HG03521 (cell line): ENCODE data around the gene ERCC2.

Experiments
- ATAC-seq: cut with Tn5 transposase; IDR thresholded peaks from one replicate; pipeline ENCODE4 v1.9.1; 2021; ENCODE audit warnings: mild to moderate bottlenecking, moderate library complexity; ENCODE audit not compliant: unreplicated experiment

Gene ERCC2

DNA sequence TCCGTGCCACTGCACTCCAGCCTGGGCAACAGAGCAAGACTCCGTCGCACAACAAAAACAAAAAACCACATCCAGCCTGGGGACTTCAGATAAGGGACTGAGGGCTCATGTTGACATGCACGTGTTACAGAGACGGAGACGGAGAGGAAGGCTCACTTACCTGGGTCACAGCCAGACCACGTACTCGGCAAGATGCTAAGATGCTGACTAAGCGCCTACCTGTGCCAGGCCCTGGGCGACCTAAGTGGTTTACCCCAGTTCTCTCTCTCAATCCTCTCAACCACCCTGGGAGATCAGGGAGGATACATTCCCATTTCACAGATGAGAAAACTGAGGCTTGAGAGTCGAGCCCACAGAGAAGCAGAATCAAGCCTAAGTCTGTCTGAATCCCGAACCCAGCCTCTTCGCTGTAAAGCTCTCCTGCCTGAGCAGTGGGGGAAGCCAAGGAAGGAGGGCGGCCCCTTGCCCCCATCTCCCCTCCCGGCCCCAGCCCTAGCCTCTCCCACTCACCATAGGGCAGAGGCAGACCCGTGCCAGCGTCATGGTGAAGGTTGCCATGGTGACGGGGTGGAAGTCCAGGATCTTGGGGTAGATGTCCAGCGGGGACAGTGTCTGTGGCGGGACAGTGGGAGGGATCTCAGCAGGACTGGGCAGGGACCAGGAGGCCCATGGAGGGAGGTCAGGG, 13.5 kb downstream of the ERCC2 start:
- no peak for ATAC-seq

- ATAC-seq = no peak
Measured at GRCh38 chr19:45355910-45356309, 14.5 kb downstream of the ERCC2 start.

GRCh38 chr19:45355402-45355801, 15.0 kb downstream of the ERCC2 start:
- no peak for ATAC-seq

GRCh38 chr19:45354241-45354842, 16.0 kb downstream of the ERCC2 start:
- ATAC-seq = no peak

DNA sequence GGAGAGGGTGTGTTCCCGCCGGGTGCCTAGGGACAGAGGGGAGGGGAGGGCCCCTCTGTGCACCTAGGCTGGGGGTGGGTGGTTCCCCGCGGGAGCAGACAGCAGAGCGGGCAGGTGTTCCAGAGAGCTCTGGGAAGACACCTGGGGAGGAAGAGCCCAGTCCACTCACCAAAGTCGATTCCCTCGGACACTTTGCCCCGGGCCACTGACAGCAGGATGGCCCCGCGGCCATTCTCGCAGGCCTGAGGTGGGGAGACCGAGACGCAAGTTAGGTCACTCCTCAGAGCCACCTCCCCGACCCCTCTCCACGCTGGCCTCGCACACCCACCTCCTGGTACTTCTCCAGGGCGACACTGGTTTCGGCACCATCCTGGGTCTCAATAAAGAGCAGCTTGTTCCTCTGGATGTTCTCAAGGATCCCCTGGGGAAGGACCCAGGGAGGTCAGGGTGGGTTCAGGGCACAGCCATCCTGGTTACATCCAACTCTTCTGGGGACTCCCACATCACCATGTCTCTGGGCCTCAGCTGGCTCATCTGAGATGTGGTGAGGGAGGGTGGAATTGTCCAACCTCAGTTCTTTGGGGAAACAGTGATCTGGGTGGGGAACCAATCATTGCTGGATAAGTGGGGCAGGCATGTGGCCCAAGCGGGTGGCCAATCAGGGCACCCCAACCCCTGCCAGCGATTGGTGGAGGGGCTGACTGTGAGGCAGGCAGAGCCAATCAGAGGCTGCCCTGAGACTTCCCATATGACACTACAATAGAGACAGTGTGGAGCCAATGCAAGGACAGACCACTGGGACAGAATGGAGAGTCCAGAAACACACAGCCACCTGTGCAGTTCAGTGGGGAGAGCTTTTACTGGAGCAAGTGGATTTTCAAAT, 17.2 kb downstream of the ERCC2 start:
- ATAC-seq = no peak

DNA sequence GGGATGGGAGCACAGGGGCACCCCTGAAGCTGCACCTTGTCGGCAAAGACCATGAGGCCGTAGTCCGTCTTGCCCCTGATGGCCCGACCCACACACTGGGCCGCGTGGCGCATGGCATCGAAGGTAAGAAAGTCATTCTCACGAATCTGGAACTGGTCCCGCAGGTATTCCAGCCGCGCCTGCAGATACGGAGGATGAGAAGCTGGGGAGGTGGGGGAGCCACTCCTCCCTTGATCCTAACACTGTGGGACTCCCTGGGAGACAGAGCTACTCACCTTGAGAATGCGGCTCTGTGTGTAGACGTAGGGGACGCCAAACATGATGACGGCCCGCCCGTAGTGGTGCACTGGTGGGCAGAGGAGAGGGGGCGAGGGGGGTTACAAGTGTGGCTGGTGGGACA, 17.9 kb downstream of the ERCC2 start:
- ATAC-seq = no peak

- ATAC-seq = no peak
Measured at GRCh38 chr19:45352062-45352461, 18.3 kb downstream of the ERCC2 start.

DNA sequence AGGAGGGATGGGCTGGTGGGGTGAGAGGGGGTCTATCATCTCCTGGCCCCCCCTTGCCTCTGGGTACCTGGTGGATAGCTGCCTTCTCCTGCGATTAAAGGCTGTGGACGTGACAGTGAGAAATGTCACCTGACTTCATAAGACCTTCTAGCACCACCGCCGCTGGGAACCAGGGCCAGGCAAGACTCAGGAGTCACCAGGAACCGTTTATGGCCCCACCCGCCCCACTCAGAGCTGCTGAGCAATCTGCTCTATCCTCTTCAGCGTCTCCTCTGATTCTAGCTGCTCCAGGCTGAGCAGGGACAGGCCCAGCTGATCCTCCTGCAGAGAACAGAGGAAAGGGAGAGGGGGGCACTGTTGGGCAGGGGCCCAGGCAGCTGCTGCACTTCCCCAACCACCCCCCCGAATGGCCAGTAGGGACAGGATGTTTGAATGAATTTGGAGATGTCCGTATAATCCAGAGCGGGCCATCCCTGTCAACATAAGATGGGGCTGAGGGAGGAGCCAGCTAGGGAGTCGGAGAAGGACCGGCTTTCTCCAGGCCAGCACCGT, 18.9 kb downstream of the ERCC2 start:
- ATAC-seq = no peak

DNA sequence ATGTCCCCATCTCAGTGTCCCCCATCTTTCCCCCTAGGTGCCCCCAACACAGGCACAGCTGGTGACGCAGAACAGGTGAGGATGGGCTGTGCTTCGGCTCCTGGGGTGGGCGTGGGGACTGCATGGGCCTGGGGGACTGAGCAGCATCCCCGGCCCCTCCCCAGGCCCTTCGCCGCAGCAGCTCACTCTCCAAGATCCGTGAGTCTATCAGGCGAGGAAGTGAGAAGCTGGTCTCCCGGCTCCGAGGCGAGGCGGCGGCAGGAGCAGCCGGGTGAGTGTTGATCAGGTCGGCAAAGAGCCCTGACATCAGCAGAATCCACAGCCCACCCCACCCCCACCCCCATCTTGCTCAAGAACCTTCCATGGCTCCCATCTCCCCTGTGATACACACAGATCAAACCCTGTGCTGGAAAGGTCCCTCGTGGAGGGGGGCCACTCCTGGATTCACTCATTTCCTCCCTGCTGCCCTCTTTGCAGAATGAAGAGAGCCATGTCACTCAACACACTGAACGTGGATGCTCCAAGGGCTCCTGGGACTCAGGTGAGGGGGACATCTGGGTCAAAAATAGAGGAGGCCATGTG, 19.8 kb downstream of the ERCC2 start:
- no peak for ATAC-seq

DNA sequence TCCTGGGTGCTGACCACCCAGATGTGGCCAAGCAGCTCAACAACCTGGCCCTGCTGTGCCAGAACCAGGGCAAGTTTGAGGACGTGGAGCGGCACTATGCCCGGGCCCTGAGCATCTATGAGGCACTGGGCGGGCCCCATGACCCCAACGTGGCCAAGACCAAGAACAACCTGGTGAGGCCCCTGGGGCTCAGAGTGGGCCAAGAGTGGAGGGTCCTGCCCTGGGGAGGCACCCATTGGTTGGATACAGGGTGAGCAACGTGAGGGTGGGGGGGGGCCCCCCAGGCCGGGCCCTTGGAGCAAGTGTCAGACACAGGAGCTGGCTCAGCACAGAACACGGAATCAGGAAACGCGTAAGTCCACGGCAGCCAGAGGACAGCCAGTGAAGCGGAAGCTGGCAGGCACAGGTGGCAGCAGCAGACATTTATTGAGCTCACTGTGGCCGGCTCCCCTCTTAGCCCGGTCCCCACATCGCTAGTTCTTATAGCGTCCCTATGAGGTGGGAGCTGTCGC, 20.9 kb downstream of the ERCC2 start:
- ATAC-seq = no peak

GRCh38 chr19:45349126-45349415, 21.3 kb downstream of the ERCC2 start:
- no peak for ATAC-seq

GRCh38 chr19:45348367-45349125, 21.8 kb downstream of the ERCC2 start:
- ATAC-seq = no peak

DNA sequence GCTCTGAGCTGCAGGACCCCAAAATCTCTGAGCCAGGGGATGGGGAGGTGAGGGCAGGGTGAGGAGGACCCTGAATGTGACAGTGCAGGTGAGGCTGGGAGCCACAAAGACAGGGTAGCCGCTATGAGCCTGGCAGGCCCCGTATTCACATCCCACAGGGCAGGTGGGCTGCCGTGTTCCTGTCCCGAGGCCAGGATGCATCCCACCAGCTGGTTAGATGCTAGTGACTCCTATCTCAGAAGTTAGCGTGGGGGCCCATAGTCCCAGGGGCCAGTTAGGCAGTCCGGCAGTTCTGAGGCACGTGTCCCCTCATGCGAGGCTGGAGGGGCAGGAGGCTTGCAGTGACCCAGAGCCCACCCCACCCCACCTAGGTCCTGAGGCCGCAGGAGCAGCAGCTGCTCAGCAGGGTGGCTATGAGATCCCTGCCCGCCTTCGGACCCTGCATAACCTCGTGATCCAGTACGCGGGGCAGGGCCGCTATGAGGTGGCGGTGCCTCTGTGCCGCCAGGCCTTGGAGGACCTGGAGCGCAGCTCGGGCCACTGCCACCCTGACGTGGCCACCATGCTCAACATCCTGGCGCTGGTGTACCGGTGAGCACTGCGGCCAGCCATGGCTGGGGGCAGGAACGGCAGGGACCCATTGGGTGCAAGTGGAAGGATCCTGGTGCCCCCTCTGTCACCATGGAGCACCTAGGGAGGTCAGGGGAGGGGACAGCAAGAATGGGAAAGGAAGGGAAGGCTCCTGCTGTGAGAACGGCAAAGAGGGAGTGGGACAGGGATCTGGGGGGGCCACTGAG, 22.6 kb downstream of the ERCC2 start:
- ATAC-seq = no peak

- ATAC-seq = no peak
Measured at GRCh38 chr19:45346449-45346848, 23.9 kb downstream of the ERCC2 start.

DNA sequence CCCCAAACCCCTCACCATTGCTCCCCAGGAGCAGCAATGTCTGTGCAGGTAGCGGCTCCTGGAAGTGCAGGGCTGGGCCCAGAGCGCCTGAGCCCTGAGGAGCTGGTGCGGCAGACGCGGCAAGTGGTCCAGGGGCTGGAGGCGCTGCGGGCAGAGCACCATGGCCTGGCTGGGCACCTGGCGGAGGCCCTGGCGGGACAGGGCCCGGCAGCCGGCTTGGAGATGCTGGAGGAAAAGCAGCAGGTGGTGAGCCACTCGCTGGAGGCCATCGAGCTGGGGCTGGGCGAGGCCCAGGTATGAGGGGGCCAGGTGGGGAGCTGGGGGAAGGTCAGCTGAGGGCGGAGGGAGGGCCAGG, 24.9 kb downstream of the ERCC2 start:
- no peak for ATAC-seq

- no peak for ATAC-seq
Measured at GRCh38 chr19:45344621-45345505, 25.5 kb downstream of the ERCC2 start.

DNA sequence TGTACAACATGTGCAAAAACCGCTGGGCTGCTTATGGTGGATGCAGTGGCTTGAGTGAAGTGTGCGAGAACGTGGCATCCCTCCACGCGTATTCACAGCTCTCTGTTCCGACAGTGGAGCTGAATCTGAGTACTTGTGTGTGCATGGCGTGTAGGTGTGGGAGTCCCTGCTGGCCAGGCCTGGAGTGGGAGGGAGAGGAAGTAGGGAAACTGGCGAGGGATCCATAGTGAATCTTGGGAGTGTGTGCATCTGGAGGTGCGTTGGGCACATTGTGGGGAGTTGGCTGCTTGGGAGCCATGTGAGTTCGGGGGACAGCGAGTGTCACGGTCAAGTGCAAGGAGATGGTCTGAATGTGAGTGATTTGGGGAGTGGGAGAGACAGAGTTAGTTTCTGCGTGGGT, 27.5 kb downstream of the ERCC2 start:
- ATAC-seq = no peak

- ATAC-seq = no peak
Measured at GRCh38 chr19:45340899-45341453, 29.4 kb downstream of the ERCC2 start.
